Endodermal cell (in vitro differentiated cells): Measurements from ENCODE around the gene CD300C. TPM values are rescaled to one million over a fixed set of nuclear protein-coding genes. Genes with fewer than 3 reads are reported as not detected.

ENCODE experiments used
- DNase-seq: peaks from one replicate; pipeline ENCODE4 v3.0.0-alpha.2; 2017
- H3K27ac ChIP-seq: 2 replicates; pipeline ENCODE4 v1.5.1; 2013; ENCODE audit warnings: mild to moderate bottlenecking, low read depth, low read length, moderate library complexity
- H3K27me3 ChIP-seq: 2 replicates; pipeline ENCODE4 v1.6.1; 2013; ENCODE audit warnings: mild to moderate bottlenecking, low read length, moderate library complexity; ENCODE audit not compliant: insufficient read depth, control insufficient read depth, poor library complexity, severe bottlenecking
- H3K36me3 ChIP-seq: 2 replicates; pipeline ENCODE4 v1.7.0; 2013; ENCODE audit warnings: mild to moderate bottlenecking, low read length, moderate library complexity; ENCODE audit not compliant: control insufficient read depth, insufficient read depth
- H3K4me1 ChIP-seq: one replicate; pipeline ENCODE4 v1.7.0; 2013; ENCODE audit warnings: low read length; ENCODE audit not compliant: control insufficient read depth, insufficient read depth
- H3K4me3 ChIP-seq: 2 replicates; pipeline ENCODE4 v1.5.1; 2013; ENCODE audit warnings: mild to moderate bottlenecking, low read length, moderate library complexity
- H3K9ac ChIP-seq: 2 replicates; pipeline ENCODE4 v1.6.1; 2013; ENCODE audit warnings: mild to moderate bottlenecking, low read length, moderate library complexity; ENCODE audit not compliant: poor library complexity, severe bottlenecking; ENCODE audit errors: extremely low read depth
- H3K9me3 ChIP-seq: 2 replicates; pipeline ENCODE4 v1.6.1; 2013; ENCODE audit warnings: mild to moderate bottlenecking, low read length, moderate library complexity; ENCODE audit not compliant: control insufficient read depth
- H3K27ac Mint-ChIP-seq: 2 replicates; pipeline ENCODE4 v1.8.0; 2020; ENCODE audit warnings: mixed read lengths
- H3K27me3 Mint-ChIP-seq: 2 replicates; pipeline ENCODE4 v1.8.0; 2021; ENCODE audit warnings: mild to moderate bottlenecking, mixed read lengths; ENCODE audit not compliant: insufficient read depth
- H3K36me3 Mint-ChIP-seq: 2 replicates; pipeline ENCODE4 v1.8.0; 2020; ENCODE audit warnings: low read depth, mixed read lengths
- H3K4me1 Mint-ChIP-seq: 2 replicates; pipeline ENCODE4 v1.8.0; 2020; ENCODE audit warnings: mixed read lengths
- H3K4me3 Mint-ChIP-seq: 2 replicates; pipeline ENCODE4 v1.8.0; 2020; ENCODE audit warnings: mild to moderate bottlenecking, moderate library complexity, mixed read lengths
- H3K9me3 Mint-ChIP-seq: 2 replicates; pipeline ENCODE4 v1.8.0; 2020; ENCODE audit warnings: mild to moderate bottlenecking, mixed read lengths
- CTCF ChIP-seq: fragments of 200-600 bp; sonication (generic); conservative IDR thresholded peaks from 2 replicates; pipeline ENCODE4 v1.5.0; 2021; ENCODE audit warnings: antibody characterized with exemption, mild to moderate bottlenecking
- WGBS, 2 experiments: methylation state at CpG; one replicate each; pipeline versions ENCODE4 v1.1.5 to v1.1.7; 2013; ENCODE audit warnings: missing lambda C conversion rate in 2 of 2, mixed read lengths in 1 of 2; ENCODE audit not compliant: insufficient coverage in 1 of 2, insufficient read length in 1 of 2; 5-methylcytosine and 5-hydroxymethylcytosine counted together
- total RNA-seq, 2 donors: library from RNA; stranded (reverse); fragmentation: NEBNext Ultra II Directional in 1 of 2; extraction: Animal tissue kit (Norgen Biotek cat#: 25700) in 1 of 2; gene quantifications; 2 replicates in 1 of 2; 3 replicates in 1 of 2; pipeline ENCODE4 v1.2.1, GENCODE V29; 2021

The CD300C gene
- total RNA-seq, 2 donors from 2014 or later: not detected

- Histone ChIP-seq H3K4me1 (no peaks in the 10 kb centered on the region), H3K27me3 (peaks cover 10% of the 10 kb centered on the region), H3K9ac (no peak overlapping the region), H3K36me3 (no peaks in the 10 kb centered on the region), H3K27ac (no peak overlapping the region), H3K9me3 (peaks cover 15% of the 10 kb centered on the region), H3K4me3 (no peak overlapping the region)
- H3K4me3 Mint-ChIP-seq: no peak overlapping the region
- H3K36me3 Mint-ChIP-seq: peaks cover 9% of the 10 kb centered on the region
- no peaks in the 10 kb centered on the region for H3K4me1 Mint-ChIP-seq
- H3K9me3 Mint-ChIP-seq: peaks cover 22% of the 10 kb centered on the region
- H3K27me3 Mint-ChIP-seq: peaks cover 34% of the 10 kb centered on the region
- TF ChIP-seq CTCF: no peak
- no peak for DNase-seq
- no peak overlapping the region for H3K27ac Mint-ChIP-seq
- 80 to 82% methylated on average over 1 to 3 of the region's 3 CpGs for WGBS, 2 experiments
Observed at GRCh38 chr17:74516561-74517328, 29.2 kb downstream of the CD300C start.

- peaks cover 35% of the 10 kb centered on the region for H3K27me3 Mint-ChIP-seq
- Histone ChIP-seq H3K9ac (no peak overlapping the region), H3K27me3 (peaks cover 11% of the 10 kb centered on the region), H3K4me3 (no peak overlapping the region), H3K27ac (no peak overlapping the region), H3K9me3 (peaks cover 15% of the 10 kb centered on the region), H3K36me3 (no peaks in the 10 kb centered on the region), H3K4me1 (no peaks in the 10 kb centered on the region)
- H3K36me3 Mint-ChIP-seq: peaks cover 9% of the 10 kb centered on the region
- 74 to 88% methylated on average over 2 to 4 of the region's 4 CpGs for WGBS, 2 experiments
- no peak for TF ChIP-seq CTCF
- no peaks in the 10 kb centered on the region for H3K4me1 Mint-ChIP-seq
- no peak overlapping the region for H3K27ac Mint-ChIP-seq
- peaks cover 22% of the 10 kb centered on the region for H3K9me3 Mint-ChIP-seq
- H3K4me3 Mint-ChIP-seq: no peak overlapping the region
- no peak for DNase-seq
Observed at GRCh38 chr17:74515941-74516340, 30.0 kb downstream of the CD300C start.

DNA sequence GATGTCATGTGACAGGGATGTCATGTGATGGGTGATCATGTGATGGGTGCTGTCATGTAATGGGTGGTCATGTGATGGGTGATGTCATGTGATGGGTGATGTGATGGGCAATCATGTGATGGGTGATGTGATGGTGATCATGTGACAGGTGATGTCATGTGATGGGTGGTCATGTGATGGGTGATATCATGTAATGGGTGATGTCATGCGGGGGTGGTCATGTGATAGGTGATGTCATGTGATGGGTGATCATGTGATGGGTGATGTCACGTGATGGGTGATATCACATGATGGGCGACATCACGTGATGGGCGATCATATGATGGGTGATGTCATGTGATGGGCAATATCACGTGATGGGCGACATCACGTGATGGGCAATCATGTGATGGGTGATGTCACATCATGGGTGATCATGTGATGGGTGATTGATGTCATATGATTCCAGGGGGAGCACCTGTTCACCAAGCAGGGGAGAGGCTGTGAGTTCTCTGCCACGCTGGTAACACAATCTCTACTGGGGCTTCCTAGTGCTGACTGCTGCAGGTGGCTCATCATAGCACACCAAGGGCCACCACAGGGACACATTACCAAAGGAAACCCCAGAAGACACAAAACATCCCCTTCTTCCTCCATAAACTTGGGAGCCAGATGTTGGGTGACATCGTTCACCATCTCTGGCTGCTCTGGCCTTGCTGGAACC lies 31.1 kb downstream of the CD300C start:
- peaks cover 33% of the 10 kb centered on the region for H3K27me3 Mint-ChIP-seq
- no peak overlapping the region for H3K27ac ChIP-seq

More for the DNA sequence above, 31.1 kb downstream of the CD300C start:
- no peaks in the 10 kb centered on the region for H3K4me1 Mint-ChIP-seq
- WGBS, 2 experiments: 90 to 93% methylated on average over 10 of the region's 10 CpGs
- H3K9me3 Mint-ChIP-seq: peaks cover 22% of the 10 kb centered on the region
- peaks cover 15% of the 10 kb centered on the region for H3K9me3 ChIP-seq
- no peak for TF ChIP-seq CTCF
- peak overlapping the region; percentile 95 for H3K27ac Mint-ChIP-seq
- peaks cover 9% of the 10 kb centered on the region for H3K36me3 Mint-ChIP-seq
- H3K27me3 ChIP-seq: peaks cover 11% of the 10 kb centered on the region
- no peaks in the 10 kb centered on the region for H3K4me1 ChIP-seq
- no peak overlapping the region for H3K4me3 ChIP-seq
- H3K9ac ChIP-seq: no peak overlapping the region
- H3K4me3 Mint-ChIP-seq: no peak overlapping the region
- no peak for DNase-seq
- no peaks in the 10 kb centered on the region for H3K36me3 ChIP-seq
